HFFc6 (cell line): ENCODE data around the gene TRIM15. TPM values are rescaled to one million over a fixed set of nuclear protein-coding genes. Genes with fewer than 3 reads are reported as not detected.
"Not testable (repeated sequence)": the region's sequence is repeated elsewhere in the genome, so short reads cannot be mapped to it uniquely, and the experiment has no call there.

Source experiments
- DNase-seq: peaks from one replicate; pipeline ENCODE4 v3.0.0-alpha.2; 2018
- H3K27ac Mint-ChIP-seq: 2 replicates; pipeline ENCODE4 v1.8.0; 2020; ENCODE audit warnings: mild to moderate bottlenecking, mixed read lengths
- H3K27me3 Mint-ChIP-seq: 2 replicates; pipeline ENCODE4 v1.8.0; 2021; ENCODE audit warnings: mild to moderate bottlenecking, moderate library complexity, mixed read lengths; ENCODE audit not compliant: insufficient read depth
- H3K36me3 Mint-ChIP-seq: 2 replicates; pipeline ENCODE4 v1.8.0; 2021; ENCODE audit warnings: low read depth, mixed read lengths
- H3K4me1 Mint-ChIP-seq: 2 replicates; pipeline ENCODE4 v1.8.0; 2020; ENCODE audit warnings: low read depth, mixed read lengths
- H3K4me3 Mint-ChIP-seq: 2 replicates; pipeline ENCODE4 v1.8.0; 2020; ENCODE audit warnings: mild to moderate bottlenecking, moderate library complexity, mixed read lengths
- H3K9me3 Mint-ChIP-seq: 2 replicates; pipeline ENCODE4 v1.8.0; 2020; ENCODE audit warnings: mild to moderate bottlenecking, mixed read lengths
- CTCF ChIP-seq: fragments of 200-600 bp; sonication (generic); IDR thresholded peaks from 2 replicates; pipeline ENCODE4 v1.5.0; 2021; ENCODE audit warnings: antibody characterized with exemption, mild to moderate bottlenecking
- total RNA-seq, 6 experiments: library from RNA; stranded (reverse); fragmentation: NEBNext Ultra II Directional; extraction: Animal tissue kit (Norgen Biotek cat#: 25700); gene quantifications; 2 replicates in 1 of 6; 3 replicates in 5 of 6; pipeline ENCODE4 v1.2.3, GENCODE V29; 2021

Gene TRIM15
- total RNA-seq, 6 experiments from 2014 or later, result not detected

GRCh38 chr6:30131947-30132497 lies 31.3 kb upstream of the TRIM15 start:
- H3K9me3 Mint-ChIP-seq, result no peaks in the 10 kb centered on the region

GRCh38 chr6:30135147-30135546 lies 28.2 kb upstream of the TRIM15 start:
- H3K4me3 Mint-ChIP-seq, result no peak overlapping the region
- peaks cover 6% of the 10 kb centered on the region for H3K4me1 Mint-ChIP-seq
- peaks cover 26% of the 10 kb centered on the region for H3K27me3 Mint-ChIP-seq
- H3K27ac Mint-ChIP-seq, result no peak overlapping the region
- TF ChIP-seq CTCF, result no peak
- no peak for DNase-seq
- no peaks in the 10 kb centered on the region for H3K36me3 Mint-ChIP-seq
- no peaks in the 10 kb centered on the region for H3K9me3 Mint-ChIP-seq

More at GRCh38 chr6:30131947-30132497, 31.3 kb upstream of the TRIM15 start:
- H3K4me1 Mint-ChIP-seq, result peaks cover 6% of the 10 kb centered on the region
- no peak for DNase-seq
- no peak overlapping the region for H3K27ac Mint-ChIP-seq
- H3K27me3 Mint-ChIP-seq, result peaks cover 55% of the 10 kb centered on the region
- H3K4me3 Mint-ChIP-seq, result no peak overlapping the region
- TF ChIP-seq CTCF, result no peak
- H3K36me3 Mint-ChIP-seq, result no peaks in the 10 kb centered on the region

GRCh38 chr6:30135757-30136156 lies 27.6 kb upstream of the TRIM15 start, which contains the start of gene TRIM40:
Gene TRIM40, plus strand, starts transcription at chr6:30136140. Its CDS starts 897 bp downstream, at chr6:30137037.
- peaks cover 22% of the 10 kb centered on the region for H3K27me3 Mint-ChIP-seq
- H3K27ac Mint-ChIP-seq, result no peak within 1 kb of the TSS

GRCh38 chr6:30136570-30137286 lies 26.6 kb upstream of the TRIM15 start:
- Mint-ChIP-seq H3K9me3 (no peaks in the 10 kb centered on the region), H3K27me3 (peaks cover 26% of the 10 kb centered on the region), H3K4me1 (no peaks in the 10 kb centered on the region), H3K36me3 (no peaks in the 10 kb centered on the region), H3K4me3 (no peak overlapping the region), H3K27ac (no peak overlapping the region)
- DNase-seq, result no peak
- no peak for TF ChIP-seq CTCF

More at GRCh38 chr6:30135757-30136156, 27.6 kb upstream of the TRIM15 start, which contains the start of gene TRIM40:
- Mint-ChIP-seq H3K4me1 (peaks cover 4% of the 10 kb centered on the region), H3K36me3 (no peaks in the 10 kb centered on the region), H3K4me3 (no peak within 1 kb of the TSS), H3K9me3 (no peaks in the 10 kb centered on the region)
- no peak for TF ChIP-seq CTCF
- DNase-seq, result no peak

- not testable (repeated sequence) for H3K4me3 Mint-ChIP-seq, H3K4me1 Mint-ChIP-seq, H3K27ac Mint-ChIP-seq, DNase-seq, H3K36me3 Mint-ChIP-seq, H3K9me3 Mint-ChIP-seq
- peaks cover 34% of the 10 kb centered on the region for H3K27me3 Mint-ChIP-seq
Observed at GRCh38 chr6:30140240-30140639, 23.1 kb upstream of the TRIM15 start.

GRCh38 chr6:30142665-30143064 lies 20.7 kb upstream of the TRIM15 start:
- H3K27me3 Mint-ChIP-seq, result peaks cover 32% of the 10 kb centered on the region

More at GRCh38 chr6:30142665-30143064, 20.7 kb upstream of the TRIM15 start:
- Mint-ChIP-seq H3K4me1 (no peaks in the 10 kb centered on the region), H3K27ac (no peak overlapping the region), H3K36me3 (no peaks in the 10 kb centered on the region), H3K4me3 (no peak overlapping the region), H3K9me3 (no peaks in the 10 kb centered on the region)
- no peak for TF ChIP-seq CTCF
- no peak for DNase-seq
